TTC549 (cell line): ENCODE measurements around the gene REEP3.
"Not testable (repeated sequence)": the region's sequence is repeated elsewhere in the genome, so short reads cannot be mapped to it uniquely, and the experiment has no call there.

ENCODE experiments used
- FAIRE-seq: peaks from 2 replicates; lab custom pipeline; 2012; peaks lifted over from hg19 to GRCh38; lab: Jason Lieb, UNC

The REEP3 gene

DNA sequence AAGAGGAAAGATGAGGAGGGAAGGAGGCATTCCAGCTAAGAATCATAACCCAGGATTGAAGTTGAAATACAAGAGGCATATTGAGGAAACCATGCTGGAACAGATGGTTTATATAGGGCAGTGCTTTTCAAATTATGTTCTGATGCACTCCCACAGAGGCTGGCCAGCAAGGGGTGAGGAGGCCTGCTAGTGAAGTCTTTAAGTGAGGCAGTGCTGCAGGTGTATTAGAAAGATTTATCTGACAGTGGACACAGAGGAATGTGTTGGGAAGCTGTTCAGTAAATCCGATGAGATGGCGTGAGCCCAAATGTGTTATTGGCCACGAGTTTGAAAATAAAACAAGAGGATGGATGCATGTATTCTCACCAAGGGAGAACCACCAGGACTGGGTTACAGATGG, 28.6 kb downstream of the REEP3 start:
- no peak for FAIRE-seq

DNA sequence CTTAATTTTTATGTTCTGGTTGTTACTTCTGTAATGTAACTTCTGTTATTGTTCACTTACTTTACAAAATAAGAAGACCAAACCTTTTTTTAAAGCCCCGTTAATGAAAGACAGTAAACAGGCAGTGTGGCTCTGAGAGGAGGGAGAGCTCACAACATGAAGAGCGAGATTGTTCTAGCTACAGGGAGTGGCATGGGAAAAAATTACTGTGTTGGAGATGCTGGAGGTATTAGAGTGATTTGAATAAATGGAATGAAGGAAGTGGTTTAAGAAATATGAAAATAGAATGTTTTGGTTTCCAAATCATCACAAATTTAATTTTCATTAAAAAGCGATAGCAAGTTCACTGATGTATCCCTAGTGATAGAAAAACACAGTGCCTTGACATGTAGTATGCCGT, 31.8 kb downstream of the REEP3 start:
- no peak for FAIRE-seq

DNA sequence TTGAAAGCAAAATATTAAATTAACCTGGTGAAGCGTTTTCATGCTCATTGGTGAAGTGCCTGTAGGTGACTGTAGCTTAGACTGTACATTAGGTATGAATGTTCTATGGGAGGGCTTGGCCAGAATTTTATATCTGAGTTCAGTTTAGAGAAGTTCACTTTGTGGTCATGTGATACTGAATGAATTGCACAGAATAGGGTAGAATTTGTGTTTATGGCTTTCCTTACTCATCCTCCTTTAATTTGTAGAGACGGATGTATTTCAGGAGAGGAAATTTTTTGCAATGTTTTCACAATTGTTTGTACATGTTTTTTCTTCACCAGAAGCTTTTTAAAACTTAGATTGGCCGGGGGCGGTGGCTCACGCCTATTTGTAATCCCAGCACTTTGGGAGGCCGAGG, 32.3 kb downstream of the REEP3 start:
- no peak for FAIRE-seq

DNA sequence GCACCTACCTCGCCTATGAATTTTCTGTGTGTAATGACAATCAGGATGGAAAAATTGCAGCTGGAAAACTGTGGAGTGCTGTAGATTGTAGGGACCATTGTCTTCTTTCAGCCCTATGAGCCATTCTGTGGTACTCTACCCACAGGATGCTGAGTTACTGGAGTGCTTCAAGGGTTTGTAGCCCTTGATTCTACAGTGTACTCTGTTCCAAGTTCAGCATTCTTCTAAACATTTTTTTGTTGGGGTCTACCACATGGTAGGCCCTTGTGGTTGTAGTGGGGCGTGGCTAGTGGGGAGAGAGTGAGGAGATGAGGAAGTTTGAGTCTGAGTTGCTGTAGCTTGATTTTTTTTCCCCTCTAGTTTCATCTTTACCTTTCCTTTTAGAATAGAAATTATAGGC, 33.5 kb downstream of the REEP3 start:
- no peak for FAIRE-seq

DNA sequence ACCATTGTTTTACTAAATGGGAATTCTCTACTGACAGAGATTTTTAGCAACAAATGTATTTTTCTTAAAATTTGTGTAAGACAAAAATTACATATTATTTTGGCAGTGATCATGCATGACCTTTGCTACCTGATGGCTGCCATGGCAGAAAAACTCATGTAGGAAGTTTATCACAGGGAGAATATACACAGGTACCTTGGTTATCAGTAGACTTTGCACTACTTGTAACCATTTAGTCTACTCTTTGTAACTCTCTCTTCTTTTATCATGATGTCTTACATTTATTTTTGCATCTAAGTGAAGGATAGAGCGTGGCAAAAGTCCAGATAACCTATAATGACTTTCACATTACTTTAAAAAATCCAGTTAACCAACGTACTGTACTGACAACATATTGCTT, 34.1 kb downstream of the REEP3 start:
- no peak for FAIRE-seq

DNA sequence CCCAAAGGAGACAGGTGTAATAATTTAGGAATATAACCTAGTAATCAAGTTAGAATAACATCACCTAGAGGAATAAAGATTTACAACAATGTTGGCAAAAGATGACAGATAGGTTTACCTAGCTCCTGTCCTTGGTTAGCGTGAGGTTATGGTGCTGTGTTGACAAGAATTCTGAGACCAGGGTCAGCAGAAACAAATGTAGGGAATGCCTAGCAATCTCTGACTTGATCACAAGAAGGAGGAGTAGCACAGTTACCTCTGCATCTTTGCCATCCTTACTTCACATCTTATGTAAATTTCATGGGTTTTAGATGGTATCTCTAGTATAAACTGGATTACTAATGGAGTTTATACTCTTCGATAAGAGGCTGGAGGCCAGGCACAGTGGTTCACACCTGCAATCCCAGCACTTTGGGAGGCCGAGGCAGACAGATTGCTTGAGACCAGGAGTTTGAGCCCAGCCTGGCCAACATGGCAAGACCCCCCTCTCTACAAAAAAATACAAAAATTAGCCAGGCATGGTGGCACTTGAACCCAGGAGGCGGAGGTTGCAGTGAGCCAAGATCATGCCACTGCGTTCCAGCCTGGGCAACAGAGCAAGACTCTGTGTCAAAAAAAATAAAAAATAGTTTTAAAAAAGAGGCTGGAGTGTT, 37.1 kb downstream of the REEP3 start:
- FAIRE-seq: no peak

DNA sequence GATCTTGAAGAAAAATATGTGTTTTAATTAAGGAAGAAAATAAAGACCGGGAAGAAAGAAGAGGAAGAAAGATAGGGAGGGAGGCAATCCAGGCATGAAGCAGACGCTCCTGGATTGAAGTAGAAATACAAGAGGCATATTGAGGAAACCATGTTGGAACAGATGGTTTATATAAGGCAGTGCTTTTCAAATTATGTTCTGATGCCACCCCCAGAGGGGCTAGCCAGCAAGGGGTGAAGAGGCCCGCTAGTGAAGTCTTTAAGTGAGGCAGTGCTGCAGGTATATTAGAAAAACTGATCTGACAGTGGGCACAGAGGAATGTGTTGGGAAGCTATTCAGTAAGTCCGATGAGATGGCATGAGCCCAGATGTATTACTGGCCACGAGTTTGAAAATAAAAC, 40.1 kb downstream of the REEP3 start:
- FAIRE-seq: no peak

DNA sequence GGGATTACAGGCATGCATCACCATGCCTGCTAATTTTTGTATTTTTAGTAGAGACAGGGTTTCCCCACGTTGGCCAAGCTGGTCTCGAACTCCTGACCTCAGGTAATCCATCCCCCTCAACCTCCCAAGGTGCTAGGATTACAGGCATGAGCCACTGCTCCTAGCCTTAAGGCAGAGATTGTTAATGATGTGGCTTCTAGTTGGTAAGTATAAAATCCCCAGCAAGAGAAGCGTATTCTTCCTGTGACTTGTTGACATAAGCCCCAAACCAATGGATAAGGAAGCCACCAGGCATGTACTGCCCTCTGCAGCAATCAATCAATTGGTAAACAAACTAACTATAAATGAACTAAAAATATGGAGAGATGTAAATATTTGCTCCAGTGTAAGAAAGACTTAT, 41.2 kb downstream of the REEP3 start:
- FAIRE-seq: no peak

DNA sequence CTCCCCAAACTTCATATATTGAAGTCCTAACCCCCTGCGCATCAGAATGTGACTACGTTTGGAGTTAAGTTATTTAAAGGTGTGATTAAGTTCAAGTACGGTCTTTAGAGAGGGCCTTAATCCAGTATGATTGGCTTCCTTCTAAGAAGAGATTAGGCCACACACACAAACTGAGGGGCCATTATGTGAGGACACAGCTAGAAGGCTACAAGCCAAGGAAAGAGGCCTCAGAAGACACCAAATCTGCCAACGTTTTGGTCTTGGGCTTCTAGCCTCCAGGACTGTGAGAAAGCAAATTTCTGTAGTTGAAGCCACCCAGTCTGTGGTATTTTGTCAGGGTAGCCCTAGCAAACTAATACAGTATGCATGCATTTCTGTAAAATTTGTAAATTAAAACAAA, 41.7 kb downstream of the REEP3 start:
- no peak for FAIRE-seq

DNA sequence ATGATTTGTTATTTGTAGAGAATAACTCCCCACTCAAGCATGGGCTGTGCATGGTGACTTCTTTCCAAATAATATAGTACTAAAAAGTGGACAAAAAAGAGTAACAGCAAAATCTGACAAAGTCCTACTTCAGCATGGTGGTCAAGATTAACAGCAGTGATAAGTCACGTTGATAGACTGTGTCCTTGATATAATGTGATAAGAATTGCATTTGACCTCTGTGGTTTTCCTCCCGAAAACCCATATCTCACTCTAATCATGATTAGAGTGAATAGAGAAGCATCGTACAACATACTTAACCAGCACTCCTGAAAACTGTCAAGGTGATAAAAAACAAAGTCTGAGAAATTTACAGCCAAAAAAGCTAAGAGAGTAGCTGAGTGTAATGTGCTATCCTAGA, 42.4 kb downstream of the REEP3 start:
- FAIRE-seq: no peak

DNA sequence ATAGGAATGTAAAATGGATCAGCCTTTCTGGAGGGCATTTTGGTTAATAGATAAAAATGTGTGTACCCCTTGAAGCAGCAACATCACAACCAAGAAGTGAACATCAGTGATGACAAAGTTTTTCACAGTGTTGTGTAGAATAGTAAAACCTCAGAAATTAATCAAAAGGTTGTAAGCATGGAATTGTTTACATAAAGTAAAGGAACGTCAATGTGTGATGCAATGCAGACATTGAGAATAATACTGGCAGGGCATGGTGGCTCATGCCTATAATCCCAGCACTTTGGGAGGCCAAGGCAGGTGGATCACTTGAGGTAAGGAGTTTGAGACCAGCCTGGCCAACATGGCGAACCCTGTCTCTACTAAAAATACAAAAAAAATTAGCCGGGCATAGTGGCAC, 43.5 kb downstream of the REEP3 start:
- FAIRE-seq: not testable (repeated sequence)

DNA sequence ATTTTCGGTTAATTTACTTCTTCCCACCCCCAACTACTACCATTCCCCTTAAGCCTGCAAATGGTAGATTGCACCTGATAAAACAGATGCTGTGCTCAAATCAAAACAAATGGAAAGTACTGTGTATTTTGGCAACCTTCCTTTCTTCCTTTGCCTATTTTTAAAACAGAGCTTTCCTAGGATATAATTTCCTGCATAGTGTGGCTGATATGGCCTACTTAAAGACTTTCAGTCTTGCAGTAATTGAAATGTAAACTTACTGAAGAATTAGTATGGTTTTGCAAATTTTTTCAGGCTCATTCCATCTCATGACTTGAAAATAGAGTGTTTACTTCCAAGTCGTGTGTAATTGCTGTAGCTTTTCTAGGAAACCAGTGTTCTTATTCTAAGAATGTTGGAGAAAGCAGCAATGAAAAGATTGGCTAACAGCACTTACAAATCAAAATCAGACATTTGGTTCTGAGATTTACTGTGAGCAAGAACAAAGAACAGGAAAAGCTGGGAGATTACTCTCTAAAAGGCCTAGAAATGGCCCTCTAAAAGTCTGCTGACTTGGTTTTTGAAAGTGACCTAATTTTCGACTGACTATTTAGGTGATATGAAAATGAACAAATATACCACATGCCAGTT, 52.0 kb downstream of the REEP3 start:
- FAIRE-seq: no peak

DNA sequence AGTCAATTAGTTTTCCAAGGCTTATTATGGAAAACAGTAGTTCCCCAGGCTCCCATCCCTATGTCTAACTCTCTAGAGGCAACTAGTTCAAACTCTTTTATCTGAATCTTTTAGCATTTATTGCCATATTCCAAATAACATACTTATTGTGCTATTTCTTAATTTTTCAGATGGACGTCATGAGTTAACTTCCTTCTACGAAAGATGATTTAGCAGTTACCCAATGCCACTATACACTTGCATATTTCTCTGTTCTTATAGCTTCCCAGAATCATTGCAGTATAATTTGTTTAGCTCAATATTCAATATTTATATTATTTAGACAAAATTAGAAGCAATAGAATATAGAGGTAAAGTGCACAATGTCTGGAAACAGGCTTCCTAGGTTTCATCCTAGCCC, 52.8 kb downstream of the REEP3 start:
- no peak for FAIRE-seq

DNA sequence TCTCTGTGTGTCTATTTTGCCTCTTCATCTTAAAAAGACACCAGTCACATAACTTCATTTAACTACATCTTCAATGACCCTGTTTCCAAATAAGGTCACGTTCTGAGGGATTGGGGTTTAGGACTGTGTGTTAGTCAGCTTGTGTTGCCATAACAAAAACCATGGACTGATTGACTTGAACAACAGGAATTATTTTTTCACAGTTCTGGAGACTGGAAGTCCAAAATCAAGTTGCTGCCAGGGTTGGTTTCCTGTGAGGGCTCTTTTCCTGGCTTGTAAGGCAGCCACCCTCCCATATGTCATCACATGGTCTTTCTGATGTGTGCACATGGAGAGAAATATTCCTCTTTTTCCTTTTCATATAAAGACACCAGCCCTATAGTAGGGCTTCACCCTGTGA, 55.3 kb downstream of the REEP3 start:
- FAIRE-seq: no peak

DNA sequence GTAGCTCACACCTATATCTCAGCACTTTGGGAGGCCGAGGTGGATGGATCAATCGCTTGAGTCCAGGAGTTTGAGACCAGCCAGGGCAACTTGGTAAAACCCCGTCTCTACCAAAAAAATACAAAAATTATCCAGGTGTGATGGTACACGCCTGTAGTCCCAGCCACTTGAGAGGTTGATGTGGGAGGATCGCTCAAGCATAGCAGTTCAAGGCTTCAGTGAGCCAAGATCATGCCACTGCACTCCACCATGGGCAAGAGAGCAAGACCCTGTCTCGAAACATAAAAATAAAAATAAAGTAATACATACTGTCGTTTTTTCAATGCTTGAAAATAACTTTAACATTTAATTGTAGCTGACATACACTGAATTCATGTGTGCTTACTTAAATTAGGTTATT, 57.3 kb downstream of the REEP3 start:
- no peak for FAIRE-seq

DNA sequence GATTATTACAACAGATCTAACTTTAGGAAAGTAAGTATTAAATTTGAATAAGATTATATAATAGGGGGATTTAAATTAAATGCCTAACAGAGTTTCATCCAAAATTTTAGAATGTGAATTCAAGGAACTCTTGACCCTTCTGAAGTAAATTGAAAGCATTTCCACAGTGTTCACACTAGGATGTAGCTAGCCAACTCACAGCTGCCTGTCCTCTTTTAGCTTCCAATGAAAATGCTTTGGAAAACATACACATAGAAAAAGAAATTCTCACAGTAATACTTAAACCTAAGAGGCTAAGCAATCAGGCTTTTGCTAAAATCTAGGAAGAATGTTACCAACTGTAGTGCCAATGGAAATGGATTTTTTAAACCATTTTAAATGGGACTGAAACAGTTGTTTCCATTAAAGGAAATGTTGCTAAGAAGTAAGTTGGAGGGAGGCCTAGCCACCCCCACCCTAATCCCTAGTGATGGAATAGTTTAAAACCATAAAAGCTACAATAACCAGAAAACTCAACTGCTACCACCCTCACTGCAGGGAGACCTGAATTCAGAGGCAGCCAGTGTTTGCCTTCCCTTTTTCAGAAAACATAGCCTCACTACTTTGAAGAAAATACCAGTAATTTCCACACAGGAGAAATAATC, 58.3 kb downstream of the REEP3 start:
- FAIRE-seq: no peak

DNA sequence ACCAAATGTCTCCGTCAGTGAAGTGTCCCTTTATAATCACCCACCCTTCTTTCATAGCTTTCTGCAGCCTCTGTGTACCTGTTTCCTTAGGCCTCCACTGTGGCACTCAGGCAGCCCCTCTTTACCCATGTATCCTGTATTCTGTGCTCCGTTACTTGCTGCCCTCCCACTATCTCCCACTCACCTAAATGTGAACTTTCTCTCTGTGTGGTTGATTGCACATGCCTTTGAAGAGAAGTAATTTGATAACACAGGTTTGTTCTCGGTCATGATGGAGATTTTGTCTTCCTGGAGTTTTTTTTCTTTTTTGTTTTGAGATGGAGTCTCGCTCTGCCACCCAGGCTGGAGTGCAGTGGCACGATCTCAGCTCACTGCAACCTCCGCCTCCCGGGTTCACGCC, 61.5 kb downstream of the REEP3 start:
- FAIRE-seq: no peak

DNA sequence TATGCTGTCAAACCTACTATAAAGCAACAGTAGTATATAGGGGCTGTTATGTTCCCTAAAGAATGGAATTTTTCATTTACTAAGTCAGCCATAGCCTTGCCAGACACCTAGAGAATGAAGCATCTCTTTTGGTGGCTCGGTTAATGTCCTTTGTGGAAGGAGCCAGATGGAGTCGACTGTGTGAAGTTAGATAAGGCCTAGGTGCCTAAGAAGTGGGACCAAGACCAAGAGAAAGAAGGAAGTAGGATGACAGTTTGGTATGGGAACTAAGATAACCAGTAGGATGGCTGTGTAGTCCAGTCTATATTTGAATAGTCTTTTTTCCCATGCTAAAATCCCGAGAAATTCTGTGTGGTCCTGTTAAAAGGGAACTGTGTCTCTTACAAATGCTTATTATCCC, 62.2 kb downstream of the REEP3 start:
- FAIRE-seq: no peak

DNA sequence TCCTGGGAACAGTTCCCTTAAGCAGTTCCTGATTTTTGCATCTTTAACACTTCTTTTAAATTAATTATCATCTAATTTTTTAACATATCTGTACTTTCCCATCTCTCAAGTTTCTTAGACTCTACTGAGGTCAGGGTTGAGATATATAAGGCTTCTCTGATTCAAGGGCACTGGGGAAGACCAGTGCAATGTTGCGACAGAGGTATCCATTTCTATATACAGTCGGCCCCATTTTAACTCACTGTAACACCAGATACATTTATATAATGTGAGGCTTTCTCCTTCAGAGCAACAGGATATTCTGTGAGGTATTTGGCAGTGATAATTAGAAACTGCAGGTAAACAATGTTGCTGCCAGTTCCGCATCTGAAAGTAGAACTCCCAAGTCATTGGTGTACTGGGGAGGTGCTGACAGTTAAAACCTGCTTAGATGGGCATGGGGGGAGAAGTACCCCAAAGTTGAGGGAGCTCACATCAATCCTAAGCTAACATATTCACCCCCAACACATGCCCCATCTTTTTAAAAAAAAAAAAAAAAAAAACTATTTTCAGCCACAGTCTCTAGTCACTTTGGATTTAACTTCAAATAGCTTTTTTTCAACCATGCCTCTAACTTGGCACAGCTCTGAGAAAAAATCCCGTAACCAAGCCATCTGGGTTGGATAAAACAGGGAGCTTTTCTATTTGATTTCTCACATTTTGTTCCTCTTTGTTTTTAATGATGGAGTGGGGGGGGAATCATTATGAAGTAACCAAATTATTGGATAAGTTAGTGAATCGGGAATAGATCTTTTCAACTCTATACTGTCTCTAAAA, 62.9 kb downstream of the REEP3 start:
- FAIRE-seq: no peak

DNA sequence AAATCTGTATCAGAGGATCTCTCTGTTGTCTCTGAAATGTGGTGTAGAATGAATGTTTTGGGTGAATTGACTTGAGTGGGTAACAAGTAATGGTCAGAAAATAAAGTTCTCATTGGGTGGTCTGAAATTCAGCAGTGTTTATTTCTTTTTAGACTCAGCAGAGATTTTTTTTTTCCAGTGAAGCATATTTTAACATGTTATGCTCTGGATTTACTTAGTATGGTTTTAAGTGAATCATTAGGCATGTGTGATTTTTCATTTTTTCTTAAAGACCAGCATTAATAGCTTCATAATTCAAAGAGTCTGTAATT, 63.5 kb downstream of the REEP3 start:
- no peak for FAIRE-seq

DNA sequence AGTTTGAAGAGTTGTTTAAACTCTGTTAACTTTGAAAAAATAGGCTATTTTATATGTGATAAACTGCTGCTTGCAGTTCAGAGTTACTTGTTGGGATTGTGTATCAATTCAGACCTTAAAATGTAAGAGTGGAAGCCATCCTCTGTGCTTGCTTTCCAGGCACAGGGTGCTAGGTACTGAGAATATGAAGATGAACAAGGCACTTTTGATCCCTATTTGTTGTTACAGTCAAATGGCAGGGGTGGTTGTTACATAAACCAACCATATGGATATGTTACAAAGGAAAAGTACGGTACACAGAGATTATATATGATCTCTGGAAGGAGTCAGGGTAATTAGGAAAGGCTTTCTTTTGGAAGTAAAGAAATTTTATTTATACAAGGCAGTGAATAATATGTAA, 63.8 kb downstream of the REEP3 start:
- FAIRE-seq: no peak

DNA sequence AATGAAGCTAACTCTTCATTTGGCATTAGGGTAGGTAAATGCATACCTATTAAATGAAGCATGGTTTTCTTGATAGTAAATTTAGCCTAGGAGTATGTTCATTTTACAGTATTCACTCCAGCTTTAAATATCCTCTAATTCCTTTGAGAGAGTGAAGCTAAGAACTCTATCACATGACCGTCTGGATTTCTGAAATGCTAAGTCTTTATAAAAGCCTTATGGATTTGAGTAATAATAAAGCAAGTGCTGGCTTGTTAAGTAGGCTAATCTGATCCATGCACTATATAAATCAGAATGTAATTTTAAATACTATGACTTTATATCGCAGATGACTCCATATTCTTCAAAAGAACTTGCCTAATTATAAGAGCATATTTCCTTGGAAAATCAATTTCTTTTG, 64.8 kb downstream of the REEP3 start:
- no peak for FAIRE-seq

DNA sequence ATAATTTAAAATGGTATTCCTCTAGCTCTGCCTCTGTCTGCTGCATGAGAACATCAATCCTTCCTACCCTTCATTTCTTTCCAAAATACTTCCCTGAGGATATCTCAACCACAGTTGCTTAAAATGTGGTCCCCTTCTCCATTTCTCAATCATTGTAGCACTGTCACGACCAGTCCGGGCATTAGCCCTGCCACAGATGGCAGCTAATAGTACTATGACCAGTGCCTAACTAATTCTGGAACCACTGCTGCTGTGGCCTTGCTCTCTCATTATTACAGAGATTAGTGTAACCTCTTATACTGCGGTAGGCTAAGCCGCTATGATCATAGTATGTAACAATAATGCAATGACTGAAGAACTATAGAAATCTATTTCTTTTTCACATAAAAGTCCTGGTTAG, 66.0 kb downstream of the REEP3 start:
- no peak for FAIRE-seq
